GM18526 (cell line): ENCODE data around the gene C14orf93.

ENCODE experiments used
- POLR2A ChIP-seq: IDR thresholded peaks from 3 replicates; pipeline ENCODE4 v1.6.1; 2011; ENCODE audit not compliant: insufficient read length; ENCODE audit errors: extremely low read depth

Gene C14orf93

DNA sequence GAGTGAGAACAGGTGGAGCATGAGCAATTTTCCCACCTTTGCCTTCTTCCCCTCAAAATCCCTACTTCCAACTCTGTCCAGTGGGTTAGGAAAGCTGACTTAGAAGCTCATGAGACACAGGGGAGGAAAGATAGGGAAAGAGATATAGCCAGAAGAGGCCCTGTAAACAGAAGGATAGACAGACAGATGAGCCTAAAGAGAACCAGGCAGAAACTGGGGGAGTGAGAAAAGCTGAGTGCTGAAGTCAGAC, 32.6 kb downstream of the C14orf93 start:
- TF ChIP-seq POLR2A: no peak

- TF ChIP-seq POLR2A: no peak
These were observed 33.1 kb downstream of the C14orf93 start for GRCh38 chr14:22976620-22977433.

DNA sequence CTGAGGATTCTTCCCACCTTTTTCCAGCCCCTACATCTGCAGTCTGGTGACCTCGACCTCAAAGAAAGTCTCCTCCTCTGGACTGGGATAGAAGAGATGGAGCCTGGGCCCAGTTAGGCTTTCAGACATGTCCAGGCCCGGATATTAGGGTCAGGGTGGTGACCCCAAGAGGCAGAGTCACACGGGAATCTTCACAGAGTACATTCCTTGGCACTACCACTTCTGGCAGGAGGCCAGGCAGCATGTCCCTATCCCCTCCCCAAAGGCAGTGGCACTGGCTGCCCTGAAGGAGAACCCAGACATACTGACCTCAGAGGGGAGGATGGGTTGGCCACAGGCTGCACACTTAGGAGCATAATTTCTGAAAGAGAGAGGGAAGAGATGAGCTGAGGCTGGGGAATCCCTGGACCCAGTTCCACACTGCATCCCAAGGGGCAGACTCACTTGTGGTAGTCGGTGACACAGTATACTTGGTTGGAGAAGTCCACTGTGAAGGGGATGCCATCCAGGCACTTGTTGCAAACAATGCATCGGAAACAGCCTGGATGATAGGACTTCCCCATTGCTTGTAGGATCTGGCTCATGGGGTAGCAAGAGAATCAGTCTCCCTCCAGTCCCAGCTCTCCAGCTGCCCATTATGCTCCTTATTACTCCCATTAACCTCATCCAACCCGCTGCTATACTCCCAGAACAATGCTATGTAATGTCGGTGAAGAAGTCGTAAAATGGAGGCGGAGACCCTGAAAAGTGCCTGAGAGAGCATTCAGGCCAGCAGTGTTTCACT, 35.2 kb downstream of the C14orf93 start:
- no peak for TF ChIP-seq POLR2A

GRCh38 chr14:22973217-22974032, 36.5 kb downstream of the C14orf93 start:
- no peak for TF ChIP-seq POLR2A

GRCh38 chr14:22972313-22972930, 37.5 kb downstream of the C14orf93 start:
- no peak for TF ChIP-seq POLR2A

DNA sequence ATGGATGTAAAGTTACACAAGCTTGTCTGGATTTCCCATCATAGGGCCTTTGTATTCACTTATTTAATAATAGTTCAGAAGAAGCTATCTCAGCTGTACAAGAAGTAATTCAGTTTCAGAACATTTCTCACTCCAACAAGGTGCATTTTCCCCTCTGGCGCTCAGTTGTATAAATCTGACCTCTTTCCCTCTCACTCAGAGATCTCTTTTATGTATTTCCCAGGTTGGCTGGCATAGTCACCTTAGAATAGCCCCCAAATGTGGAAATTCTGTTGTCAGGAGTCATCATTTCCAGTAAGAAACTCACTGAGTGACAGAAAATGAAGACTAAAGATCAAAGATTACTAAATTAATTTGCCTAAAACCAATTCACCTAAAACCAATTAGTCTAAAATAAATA, 38.8 kb downstream of the C14orf93 start:
- no peak for TF ChIP-seq POLR2A

DNA sequence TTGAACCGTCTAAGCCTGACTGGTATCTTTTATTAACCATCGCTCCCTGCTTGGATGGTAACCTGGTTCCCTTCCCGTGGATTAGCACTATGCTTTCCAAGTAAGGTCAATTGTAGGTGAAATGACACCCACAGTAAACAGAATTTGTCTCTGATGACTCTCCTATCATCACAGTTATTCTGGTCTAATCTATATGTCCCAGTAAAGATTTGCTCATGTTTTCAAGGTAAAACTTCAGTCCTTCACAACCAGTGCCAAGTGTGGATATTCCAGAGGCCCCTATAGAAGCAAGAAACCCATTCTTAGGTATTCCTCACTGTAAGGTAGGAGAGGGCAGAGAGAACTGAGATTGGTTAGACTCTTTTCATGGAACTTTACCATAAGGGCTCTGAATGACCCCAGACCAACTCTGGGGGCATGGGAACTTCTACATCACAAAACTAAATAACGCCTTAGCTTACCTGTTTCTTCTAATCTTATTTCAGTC, 43.1 kb downstream of the C14orf93 start:
- TF ChIP-seq POLR2A: no peak

GRCh38 chr14:22962061-22962676, 47.8 kb downstream of the C14orf93 start:
- no peak for TF ChIP-seq POLR2A

DNA sequence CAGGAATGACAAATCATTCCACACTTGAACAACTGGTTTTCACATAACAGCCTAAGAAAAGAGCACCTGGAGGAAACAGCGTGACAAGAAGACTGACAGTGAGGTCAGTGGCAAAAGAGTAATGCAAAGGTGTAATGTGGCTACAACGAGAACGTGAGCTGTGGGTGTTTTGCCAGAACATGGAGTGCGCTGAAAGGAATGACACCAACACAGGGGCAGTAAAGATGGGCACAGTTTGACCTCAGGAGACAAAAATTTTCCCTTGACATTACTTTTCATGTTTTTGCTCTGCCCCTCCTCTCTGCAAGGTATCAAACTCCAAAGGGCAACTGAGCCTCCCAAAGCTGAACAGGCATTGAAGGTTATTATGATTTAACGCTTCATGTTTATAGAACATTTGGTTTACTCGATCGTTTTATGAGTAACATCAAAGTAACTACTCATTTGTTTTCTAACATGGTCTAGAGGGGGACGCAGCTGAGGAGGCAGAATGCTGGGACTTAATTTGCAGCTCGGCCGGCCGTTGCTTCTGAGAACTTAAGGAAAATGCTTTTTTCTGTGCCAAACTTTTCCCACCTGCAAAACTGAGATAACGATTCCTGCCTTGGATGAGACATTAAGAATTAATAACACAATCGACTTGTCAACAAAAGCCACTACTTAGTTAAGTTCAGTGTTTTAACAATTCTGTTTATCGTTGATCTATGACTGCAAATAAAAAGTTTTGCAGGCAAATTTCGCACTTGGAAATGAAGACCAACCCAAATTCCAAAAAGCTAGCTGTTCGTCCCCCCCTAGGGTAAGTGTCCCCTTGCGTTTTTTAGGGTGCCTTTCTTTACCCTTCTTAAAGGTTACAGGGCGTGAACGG, 54.0 kb downstream of the C14orf93 start:
- TF ChIP-seq POLR2A: no peak

DNA sequence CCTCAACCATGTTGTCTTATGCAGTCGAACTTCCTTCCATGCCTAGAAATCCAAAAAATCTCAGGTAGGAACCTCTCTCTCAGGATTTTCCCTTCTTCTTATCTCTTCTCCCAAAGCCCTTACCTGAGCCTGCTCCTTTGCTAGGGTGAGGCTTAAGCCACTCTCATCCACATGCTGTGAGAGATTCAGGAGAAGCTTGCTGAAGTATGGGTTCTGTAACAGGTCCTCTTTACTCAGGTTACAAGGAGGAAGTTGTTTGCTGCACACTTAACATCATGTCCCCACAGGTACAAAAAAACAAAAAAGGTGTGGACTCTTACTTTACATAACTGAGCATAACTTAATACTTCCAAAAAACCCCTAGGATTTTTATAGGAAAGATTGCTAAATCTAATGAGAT, 57.5 kb downstream of the C14orf93 start:
- TF ChIP-seq POLR2A: no peak

GRCh38 chr14:22945642-22946041, 64.3 kb downstream of the C14orf93 start:
- TF ChIP-seq POLR2A: no peak

GRCh38 chr14:22939684-22940083, 70.3 kb downstream of the C14orf93 start:
- TF ChIP-seq POLR2A: no peak
